ENCODE measurements around the gene IKBKE. TPM values are rescaled to one million over a fixed set of nuclear protein-coding genes. Genes with fewer than 3 reads are reported as not detected.

The IKBKE gene
- total and polyA plus RNA-seq, 2 of the 8 experiments (the other 6 are each of a cell fraction or from before 2014, with no cell fraction given): 8.6 to 12.0 TPM

DNA sequence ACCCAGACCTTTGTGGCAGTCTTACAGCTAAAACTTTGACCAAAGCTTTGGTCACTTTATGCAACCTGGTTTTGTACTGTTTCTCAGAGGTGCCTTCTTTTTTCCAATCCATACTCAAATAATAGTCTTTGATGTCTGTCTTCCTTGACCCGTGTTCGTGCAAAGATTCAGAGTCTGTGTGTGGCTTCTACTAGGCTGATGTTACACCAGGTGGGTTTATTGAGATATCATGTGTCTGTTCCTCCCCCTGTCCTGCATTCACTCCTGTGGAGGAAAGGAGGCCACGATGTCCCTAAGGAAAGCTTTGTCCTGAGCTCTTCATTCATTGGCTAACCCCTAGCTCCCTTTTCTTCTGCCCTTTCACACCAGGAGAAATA is 15.0 kb upstream of the IKBKE start (continued):
- TF ChIP-seq, protein P1, sequence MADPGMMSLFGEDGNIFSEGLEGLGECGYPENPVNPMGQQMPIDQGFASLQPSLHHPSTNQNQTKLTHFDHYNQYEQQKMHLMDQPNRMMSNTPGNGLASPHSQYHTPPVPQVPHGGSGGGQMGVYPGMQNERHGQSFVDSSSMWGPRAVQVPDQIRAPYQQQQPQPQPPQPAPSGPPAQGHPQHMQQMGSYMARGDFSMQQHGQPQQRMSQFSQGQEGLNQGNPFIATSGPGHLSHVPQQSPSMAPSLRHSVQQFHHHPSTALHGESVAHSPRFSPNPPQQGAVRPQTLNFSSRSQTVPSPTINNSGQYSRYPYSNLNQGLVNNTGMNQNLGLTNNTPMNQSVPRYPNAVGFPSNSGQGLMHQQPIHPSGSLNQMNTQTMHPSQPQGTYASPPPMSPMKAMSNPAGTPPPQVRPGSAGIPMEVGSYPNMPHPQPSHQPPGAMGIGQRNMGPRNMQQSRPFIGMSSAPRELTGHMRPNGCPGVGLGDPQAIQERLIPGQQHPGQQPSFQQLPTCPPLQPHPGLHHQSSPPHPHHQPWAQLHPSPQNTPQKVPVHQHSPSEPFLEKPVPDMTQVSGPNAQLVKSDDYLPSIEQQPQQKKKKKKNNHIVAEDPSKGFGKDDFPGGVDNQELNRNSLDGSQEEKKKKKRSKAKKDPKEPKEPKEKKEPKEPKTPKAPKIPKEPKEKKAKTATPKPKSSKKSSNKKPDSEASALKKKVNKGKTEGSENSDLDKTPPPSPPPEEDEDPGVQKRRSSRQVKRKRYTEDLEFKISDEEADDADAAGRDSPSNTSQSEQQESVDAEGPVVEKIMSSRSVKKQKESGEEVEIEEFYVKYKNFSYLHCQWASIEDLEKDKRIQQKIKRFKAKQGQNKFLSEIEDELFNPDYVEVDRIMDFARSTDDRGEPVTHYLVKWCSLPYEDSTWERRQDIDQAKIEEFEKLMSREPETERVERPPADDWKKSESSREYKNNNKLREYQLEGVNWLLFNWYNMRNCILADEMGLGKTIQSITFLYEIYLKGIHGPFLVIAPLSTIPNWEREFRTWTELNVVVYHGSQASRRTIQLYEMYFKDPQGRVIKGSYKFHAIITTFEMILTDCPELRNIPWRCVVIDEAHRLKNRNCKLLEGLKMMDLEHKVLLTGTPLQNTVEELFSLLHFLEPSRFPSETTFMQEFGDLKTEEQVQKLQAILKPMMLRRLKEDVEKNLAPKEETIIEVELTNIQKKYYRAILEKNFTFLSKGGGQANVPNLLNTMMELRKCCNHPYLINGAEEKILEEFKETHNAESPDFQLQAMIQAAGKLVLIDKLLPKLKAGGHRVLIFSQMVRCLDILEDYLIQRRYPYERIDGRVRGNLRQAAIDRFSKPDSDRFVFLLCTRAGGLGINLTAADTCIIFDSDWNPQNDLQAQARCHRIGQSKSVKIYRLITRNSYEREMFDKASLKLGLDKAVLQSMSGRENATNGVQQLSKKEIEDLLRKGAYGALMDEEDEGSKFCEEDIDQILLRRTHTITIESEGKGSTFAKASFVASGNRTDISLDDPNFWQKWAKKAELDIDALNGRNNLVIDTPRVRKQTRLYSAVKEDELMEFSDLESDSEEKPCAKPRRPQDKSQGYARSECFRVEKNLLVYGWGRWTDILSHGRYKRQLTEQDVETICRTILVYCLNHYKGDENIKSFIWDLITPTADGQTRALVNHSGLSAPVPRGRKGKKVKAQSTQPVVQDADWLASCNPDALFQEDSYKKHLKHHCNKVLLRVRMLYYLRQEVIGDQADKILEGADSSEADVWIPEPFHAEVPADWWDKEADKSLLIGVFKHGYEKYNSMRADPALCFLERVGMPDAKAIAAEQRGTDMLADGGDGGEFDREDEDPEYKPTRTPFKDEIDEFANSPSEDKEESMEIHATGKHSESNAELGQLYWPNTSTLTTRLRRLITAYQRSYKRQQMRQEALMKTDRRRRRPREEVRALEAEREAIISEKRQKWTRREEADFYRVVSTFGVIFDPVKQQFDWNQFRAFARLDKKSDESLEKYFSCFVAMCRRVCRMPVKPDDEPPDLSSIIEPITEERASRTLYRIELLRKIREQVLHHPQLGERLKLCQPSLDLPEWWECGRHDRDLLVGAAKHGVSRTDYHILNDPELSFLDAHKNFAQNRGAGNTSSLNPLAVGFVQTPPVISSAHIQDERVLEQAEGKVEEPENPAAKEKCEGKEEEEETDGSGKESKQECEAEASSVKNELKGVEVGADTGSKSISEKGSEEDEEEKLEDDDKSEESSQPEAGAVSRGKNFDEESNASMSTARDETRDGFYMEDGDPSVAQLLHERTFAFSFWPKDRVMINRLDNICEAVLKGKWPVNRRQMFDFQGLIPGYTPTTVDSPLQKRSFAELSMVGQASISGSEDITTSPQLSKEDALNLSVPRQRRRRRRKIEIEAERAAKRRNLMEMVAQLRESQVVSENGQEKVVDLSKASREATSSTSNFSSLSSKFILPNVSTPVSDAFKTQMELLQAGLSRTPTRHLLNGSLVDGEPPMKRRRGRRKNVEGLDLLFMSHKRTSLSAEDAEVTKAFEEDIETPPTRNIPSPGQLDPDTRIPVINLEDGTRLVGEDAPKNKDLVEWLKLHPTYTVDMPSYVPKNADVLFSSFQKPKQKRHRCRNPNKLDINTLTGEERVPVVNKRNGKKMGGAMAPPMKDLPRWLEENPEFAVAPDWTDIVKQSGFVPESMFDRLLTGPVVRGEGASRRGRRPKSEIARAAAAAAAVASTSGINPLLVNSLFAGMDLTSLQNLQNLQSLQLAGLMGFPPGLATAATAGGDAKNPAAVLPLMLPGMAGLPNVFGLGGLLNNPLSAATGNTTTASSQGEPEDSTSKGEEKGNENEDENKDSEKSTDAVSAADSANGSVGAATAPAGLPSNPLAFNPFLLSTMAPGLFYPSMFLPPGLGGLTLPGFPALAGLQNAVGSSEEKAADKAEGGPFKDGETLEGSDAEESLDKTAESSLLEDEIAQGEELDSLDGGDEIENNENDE (IDR thresholded peaks at IDR 0.05; ENCODE audit: insufficient replicate concordance, low read length): no peak
- no peak for TF ChIP-seq CHD1 (IDR thresholded peaks at IDR 0.05; ENCODE audit: low read depth, low read length)
- no peak for TF ChIP-seq BRCA1 (IDR thresholded peaks at IDR 0.05; ENCODE audit: low read depth, low read length)
- TF ChIP-seq NANOG (IDR thresholded peaks at IDR 0.05; ENCODE audit: insufficient read depth, low read depth, low read length, poor library complexity, severe bottlenecking): no peak

All from H1 (cell line).